HepG2 (cell line): ENCODE measurements around the gene FZD4. TPM values are rescaled to one million over a fixed set of nuclear protein-coding genes. Genes with fewer than 3 reads are reported as not detected.

ENCODE experiments used
- ARID3A ChIP-seq: IDR thresholded peaks from 2 replicates; pipeline ENCODE4 v1.6.1; 2012; ENCODE audit warnings: low read depth, low read length, improper control_type of control experiment
- ARNTL ChIP-seq: sonication (generic); formaldehyde crosslinking; IDR thresholded peaks from 2 replicates; pipeline ENCODE4 v1.4.0; 2020; ENCODE audit warnings: mild to moderate bottlenecking, missing genetic modification reagents
- CTCF ChIP-seq: sonication (generic); formaldehyde crosslinking; IDR thresholded peaks from 2 replicates; pipeline ENCODE4 v1.5.0; 2020; ENCODE audit warnings: mild to moderate bottlenecking, missing genetic modification reagents, moderate library complexity
- ETS1 ChIP-seq: sonication (generic); formaldehyde crosslinking; IDR thresholded peaks from 2 replicates; pipeline ENCODE4 v1.4.0; 2020; ENCODE audit warnings: missing genetic modification reagents
- ISL2 ChIP-seq: sonication (generic); formaldehyde crosslinking; IDR thresholded peaks from 2 replicates; pipeline ENCODE4 v1.5.0; 2020; ENCODE audit warnings: missing genetic modification reagents
- KLF13 ChIP-seq: sonication (generic); formaldehyde crosslinking; IDR thresholded peaks from 2 replicates; pipeline ENCODE4 v1.4.0; 2020; ENCODE audit warnings: mild to moderate bottlenecking, missing genetic modification reagents
- SMC3 ChIP-seq: IDR thresholded peaks from 2 replicates; pipeline ENCODE4 v1.6.1; 2011; ENCODE audit warnings: low read length, improper control_type of control experiment
- ZBTB40 ChIP-seq, 2 experiments: fragments of 450-650 bp in 1 of 2; sonication (generic) in 1 of 2; formaldehyde crosslinking in 1 of 2; IDR thresholded peaks; 2 replicates each; pipeline versions ENCODE4 v1.6.1 to v1.8.0; 2016 to 2022; ENCODE audit warnings: antibody characterized with exemption in 1 of 2, mild to moderate bottlenecking in 1 of 2, missing genetic modification reagents in 1 of 2
- ZNF232 ChIP-seq: sonication (generic); formaldehyde crosslinking; IDR thresholded peaks from 2 replicates; pipeline ENCODE4 v1.4.0; 2020; ENCODE audit warnings: missing genetic modification reagents, borderline replicate concordance
- polyA plus RNA-seq, 8 experiments: library from polyadenylated mRNA; depleted of rRNA in 3 of 8; stranded (reverse) in 7 of 8; unstranded in 1 of 8; fragments of >200 nt; fragmentation: Illumina TruSeq in 4 of 8; extraction: Trizol in 4 of 8; gene quantifications; 2 replicates each; pipeline versions ENCODE4 v1.2.1 to v1.2.3, GENCODE V29; 2011 to 2016; ENCODE audit warnings: low read depth in 4 of 8, missing spikeins in 1 of 8, mixed read lengths in 1 of 8; ENCODE audit not compliant: insufficient read depth in 1 of 8
- total RNA-seq, 5 experiments: library from RNA; depleted of rRNA; stranded (reverse); fragments of >200 nt; fragmentation: Illumina TruSeq; extraction: Trizol; gene quantifications; 2 replicates each; pipeline ENCODE4 v1.2.3, GENCODE V29; 2016; ENCODE audit warnings: low read depth in 1 of 5

The FZD4 gene
- total and polyA plus RNA-seq, 2 of the 13 experiments (the other 11 are each of a cell fraction or from before 2014, with no cell fraction given) = 46.5 to 70.4 TPM

GRCh38 chr11:86919557-86920210, 35.5 kb downstream of the FZD4 start (continued):
- TF ChIP-seq ZNF232 (CRISPR knock-in tag) (no peak), ISL2 (CRISPR knock-in tag) (no peak), SMC3 (peak; percentile 47; the same call in 1 of the 2 replicates), KLF13 (CRISPR knock-in tag) (no peak), ETS1 (CRISPR knock-in tag) (no peak), ARID3A (no peak), ARNTL (no peak), ZBTB40 (IDR thresholded peaks at IDR 0.05) (no peak), ZBTB40 (CRISPR knock-in tag; IDR thresholded peaks at IDR 0.05) (no peak), CTCF (CRISPR knock-in tag) (peak; percentile 68)
